Liver (tissue), 9 donors: ENCODE measurements around the gene CCDC88C. TPM values are rescaled to one million over a fixed set of nuclear protein-coding genes. Genes with fewer than 3 reads are reported as not detected.

Source experiments
- DNase-seq: peaks from one replicate; pipeline ENCODE4 v3.0.0-alpha.2; 2017; ENCODE audit warnings: low spot score
- H3K27ac ChIP-seq, 2 donors: one replicate each; pipeline ENCODE4 v1.7.0; 2013; ENCODE audit warnings: inconsistent platforms in 2 of 2, low read length in 2 of 2, control low read depth in 1 of 2, low read depth in 1 of 2, mild to moderate bottlenecking in 1 of 2
- H3K27me3 ChIP-seq, 4 donors: one replicate each; pipeline versions ENCODE4 v1.6.1 to v1.7.0; 2013; ENCODE audit warnings: low read length in 3 of 4, inconsistent platforms in 1 of 4, mild to moderate bottlenecking in 1 of 4, moderate library complexity in 1 of 4; ENCODE audit not compliant: control insufficient read depth in 4 of 4, insufficient read depth in 4 of 4
- H3K36me3 ChIP-seq, 4 donors: one replicate each; pipeline versions ENCODE4 v1.6.1 to v1.7.0; 2013; ENCODE audit warnings: low read length in 3 of 4, mild to moderate bottlenecking in 3 of 4, low read depth in 1 of 4, moderate library complexity in 1 of 4; ENCODE audit not compliant: control insufficient read depth in 4 of 4, insufficient read depth in 3 of 4
- H3K4me1 ChIP-seq, 4 donors: one replicate each; pipeline versions ENCODE4 v1.6.1 to v1.7.0; 2013; ENCODE audit warnings: low read length in 3 of 4, mild to moderate bottlenecking in 3 of 4, moderate library complexity in 1 of 4; ENCODE audit not compliant: control insufficient read depth in 4 of 4, insufficient read depth in 4 of 4
- H3K4me3 ChIP-seq, 3 donors: one replicate each; pipeline versions ENCODE4 v1.6.1 to v1.7.0; 2013; ENCODE audit warnings: low read length in 3 of 3, control low read depth in 1 of 3, low read depth in 1 of 3, mild to moderate bottlenecking in 1 of 3
- H3K9ac ChIP-seq, 2 donors: one replicate each; pipeline ENCODE4 v1.7.0; 2013; ENCODE audit warnings: low read length in 2 of 2, mild to moderate bottlenecking in 2 of 2, moderate library complexity in 2 of 2, control low read depth in 1 of 2, low read depth in 1 of 2
- H3K9me3 ChIP-seq, 4 donors: one replicate each; pipeline versions ENCODE4 v1.6.1 to v1.7.0; 2013; ENCODE audit warnings: low read length in 3 of 4; ENCODE audit not compliant: control insufficient read depth in 4 of 4
- EGR1 ChIP-seq, 2 donors: IDR thresholded peaks; 2 replicates each; pipeline ENCODE4 v1.6.1; 2016 to 2018; ENCODE audit warnings: antibody characterized with exemption in 2 of 2, low read depth in 2 of 2
- FOXA1 ChIP-seq: IDR thresholded peaks from 2 replicates; pipeline ENCODE4 v1.6.1; 2016; ENCODE audit warnings: antibody characterized with exemption
- GABPA ChIP-seq, 2 donors: IDR thresholded peaks in 1 of 2; conservative IDR thresholded peaks in 1 of 2; 2 replicates each; pipeline ENCODE4 v1.6.1; 2016; ENCODE audit warnings: antibody characterized with exemption in 2 of 2, mild to moderate bottlenecking in 1 of 2, moderate library complexity in 1 of 2
- HNF4A ChIP-seq, 2 donors: conservative IDR thresholded peaks; 2 replicates each; pipeline ENCODE4 v1.6.1; 2016; ENCODE audit warnings: antibody characterized with exemption in 2 of 2, mild to moderate bottlenecking in 2 of 2
- HNF4G ChIP-seq: IDR thresholded peaks from 2 replicates; pipeline ENCODE4 v1.6.1; 2016; ENCODE audit warnings: antibody characterized with exemption
- JUND ChIP-seq, 2 donors: IDR thresholded peaks; 2 replicates each; pipeline ENCODE4 v1.6.1; 2016; ENCODE audit warnings: antibody characterized with exemption in 2 of 2
- RAD21 ChIP-seq, 2 donors: IDR thresholded peaks; 2 replicates each; pipeline ENCODE4 v1.6.1; 2016; ENCODE audit warnings: antibody characterized with exemption in 2 of 2, mild to moderate bottlenecking in 2 of 2
- SP1 ChIP-seq: IDR thresholded peaks from 2 replicates; pipeline ENCODE4 v1.6.1; 2018; ENCODE audit warnings: antibody characterized with exemption, mild to moderate bottlenecking
- TAF1 ChIP-seq: conservative IDR thresholded peaks from 2 replicates; pipeline ENCODE4 v1.6.1; 2016; ENCODE audit warnings: antibody characterized with exemption, mild to moderate bottlenecking
- YY1 ChIP-seq: IDR thresholded peaks from 2 replicates; pipeline ENCODE4 v1.6.1; 2016; ENCODE audit warnings: antibody characterized with exemption, mild to moderate bottlenecking
- WGBS: extraction: QIAGEN DNeasy Blood & Tissue Kit; methylation state at CpG from one replicate; pipeline ENCODE4 v1.1.7; 2013; 5-methylcytosine and 5-hydroxymethylcytosine counted together
- polyA plus RNA-seq, 2 donors: library from polyadenylated mRNA; stranded (reverse) in 1 of 2; unstranded in 1 of 2; fragments of 200-250 nt in 1 of 2; fragments of >200 nt in 1 of 2; fragmentation: Nextera tagmentation in 1 of 2; extraction: Ambion mirVana in 1 of 2; gene quantifications; one replicate each; pipeline versions ENCODE4 v1.2.1 to v1.2.3, GENCODE V29; 2013 to 2015
- total RNA-seq, 2 donors: library from RNA; depleted of rRNA; stranded (reverse); fragments of >200 nt; gene quantifications; one replicate each; pipeline ENCODE4 v1.2.3, GENCODE V29; 2014
- TF ChIP-seq, protein P1 (sequence below): IDR thresholded peaks from 2 replicates; pipeline ENCODE4 v1.6.1; 2016; ENCODE audit warnings: antibody characterized with exemption, mild to moderate bottlenecking
- TF ChIP-seq, protein P2 (sequence below): IDR thresholded peaks from 2 replicates; pipeline ENCODE4 v1.6.1; 2016; ENCODE audit warnings: antibody characterized with exemption
- TF ChIP-seq, protein P3 (sequence below): IDR thresholded peaks from 2 replicates; pipeline ENCODE4 v1.6.1; 2016; ENCODE audit warnings: antibody characterized with exemption
- TF ChIP-seq, protein P4 (sequence below): IDR thresholded peaks from 2 replicates; pipeline ENCODE4 v1.6.1; 2016; ENCODE audit warnings: antibody characterized with exemption
- TF ChIP-seq, protein P5 (sequence below): fragments of 150-350 bp; IDR thresholded peaks from 2 replicates; pipeline ENCODE4 v1.5.1; 2017; ENCODE audit warnings: improper control_type of control experiment, low read depth, low read length; ENCODE audit not compliant: missing input control
- donor health status: healthy.
- donor health status: healthy.
- donor health status: healthy.
- donor health status: healthy.
- donor health status: healthy.

Gene CCDC88C
- total and polyA plus RNA-seq, 4 donors: 1.3 to 10.8 (median 4.0) TPM

DNA sequence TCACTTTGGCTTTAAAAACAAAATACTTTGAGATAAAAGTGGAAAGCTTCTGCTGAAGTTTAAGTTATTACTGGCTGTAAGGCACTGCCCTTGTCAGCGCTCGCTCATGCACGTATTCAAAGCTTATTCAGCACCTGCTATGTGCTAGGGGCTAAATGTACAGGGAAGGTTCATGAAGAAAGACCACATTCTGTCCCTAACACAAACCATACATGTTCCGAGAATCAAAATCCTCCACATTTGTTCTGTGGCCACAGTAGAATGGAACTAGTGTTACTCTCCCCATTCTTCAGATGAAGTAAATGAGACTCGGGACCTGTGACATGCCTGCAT lies 139.3 kb downstream of the CCDC88C start:
- Histone ChIP-seq H3K27me3 (no peaks in the 10 kb centered on the region), H3K4me1 (peaks cover 0 to 3% (median 2%) of the 10 kb centered on the region in 4 donors), H3K9ac (no peak overlapping the region), H3K4me3 (no peak overlapping the region), H3K9me3 (no peaks in the 10 kb centered on the region), H3K36me3 (peaks cover 2 to 32% (median 9%) of the 10 kb centered on the region in 4 donors), H3K27ac (no peak overlapping the region)
- WGBS: 97% methylated on average over 5 of the region's 5 CpGs
- no peak for DNase-seq
- no peak for TF ChIP-seq YY1
- no peak for TF ChIP-seq RAD21 (IDR thresholded peaks at IDR 0.05)
- TF ChIP-seq, protein P1, sequence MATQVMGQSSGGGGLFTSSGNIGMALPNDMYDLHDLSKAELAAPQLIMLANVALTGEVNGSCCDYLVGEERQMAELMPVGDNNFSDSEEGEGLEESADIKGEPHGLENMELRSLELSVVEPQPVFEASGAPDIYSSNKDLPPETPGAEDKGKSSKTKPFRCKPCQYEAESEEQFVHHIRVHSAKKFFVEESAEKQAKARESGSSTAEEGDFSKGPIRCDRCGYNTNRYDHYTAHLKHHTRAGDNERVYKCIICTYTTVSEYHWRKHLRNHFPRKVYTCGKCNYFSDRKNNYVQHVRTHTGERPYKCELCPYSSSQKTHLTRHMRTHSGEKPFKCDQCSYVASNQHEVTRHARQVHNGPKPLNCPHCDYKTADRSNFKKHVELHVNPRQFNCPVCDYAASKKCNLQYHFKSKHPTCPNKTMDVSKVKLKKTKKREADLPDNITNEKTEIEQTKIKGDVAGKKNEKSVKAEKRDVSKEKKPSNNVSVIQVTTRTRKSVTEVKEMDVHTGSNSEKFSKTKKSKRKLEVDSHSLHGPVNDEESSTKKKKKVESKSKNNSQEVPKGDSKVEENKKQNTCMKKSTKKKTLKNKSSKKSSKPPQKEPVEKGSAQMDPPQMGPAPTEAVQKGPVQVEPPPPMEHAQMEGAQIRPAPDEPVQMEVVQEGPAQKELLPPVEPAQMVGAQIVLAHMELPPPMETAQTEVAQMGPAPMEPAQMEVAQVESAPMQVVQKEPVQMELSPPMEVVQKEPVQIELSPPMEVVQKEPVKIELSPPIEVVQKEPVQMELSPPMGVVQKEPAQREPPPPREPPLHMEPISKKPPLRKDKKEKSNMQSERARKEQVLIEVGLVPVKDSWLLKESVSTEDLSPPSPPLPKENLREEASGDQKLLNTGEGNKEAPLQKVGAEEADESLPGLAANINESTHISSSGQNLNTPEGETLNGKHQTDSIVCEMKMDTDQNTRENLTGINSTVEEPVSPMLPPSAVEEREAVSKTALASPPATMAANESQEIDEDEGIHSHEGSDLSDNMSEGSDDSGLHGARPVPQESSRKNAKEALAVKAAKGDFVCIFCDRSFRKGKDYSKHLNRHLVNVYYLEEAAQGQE: no peak
- no peak for TF ChIP-seq TAF1
- no peak for TF ChIP-seq GABPA (IDR thresholded peaks at IDR 0.05 in 1 of 2, conservative IDR thresholded peaks at IDR 0.05 in 1 of 2)
- TF ChIP-seq FOXA1: no peak
- no peak for TF ChIP-seq HNF4A (conservative IDR thresholded peaks at IDR 0.05)
- no peak for TF ChIP-seq JUND (IDR thresholded peaks at IDR 0.05)
- TF ChIP-seq, protein P2, sequence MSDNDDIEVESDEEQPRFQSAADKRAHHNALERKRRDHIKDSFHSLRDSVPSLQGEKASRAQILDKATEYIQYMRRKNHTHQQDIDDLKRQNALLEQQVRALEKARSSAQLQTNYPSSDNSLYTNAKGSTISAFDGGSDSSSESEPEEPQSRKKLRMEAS: no peak
- TF ChIP-seq SP1: no peak
- no peak for TF ChIP-seq EGR1 (IDR thresholded peaks at IDR 0.05; ENCODE audit: low read depth in 2 of 2)

DNA sequence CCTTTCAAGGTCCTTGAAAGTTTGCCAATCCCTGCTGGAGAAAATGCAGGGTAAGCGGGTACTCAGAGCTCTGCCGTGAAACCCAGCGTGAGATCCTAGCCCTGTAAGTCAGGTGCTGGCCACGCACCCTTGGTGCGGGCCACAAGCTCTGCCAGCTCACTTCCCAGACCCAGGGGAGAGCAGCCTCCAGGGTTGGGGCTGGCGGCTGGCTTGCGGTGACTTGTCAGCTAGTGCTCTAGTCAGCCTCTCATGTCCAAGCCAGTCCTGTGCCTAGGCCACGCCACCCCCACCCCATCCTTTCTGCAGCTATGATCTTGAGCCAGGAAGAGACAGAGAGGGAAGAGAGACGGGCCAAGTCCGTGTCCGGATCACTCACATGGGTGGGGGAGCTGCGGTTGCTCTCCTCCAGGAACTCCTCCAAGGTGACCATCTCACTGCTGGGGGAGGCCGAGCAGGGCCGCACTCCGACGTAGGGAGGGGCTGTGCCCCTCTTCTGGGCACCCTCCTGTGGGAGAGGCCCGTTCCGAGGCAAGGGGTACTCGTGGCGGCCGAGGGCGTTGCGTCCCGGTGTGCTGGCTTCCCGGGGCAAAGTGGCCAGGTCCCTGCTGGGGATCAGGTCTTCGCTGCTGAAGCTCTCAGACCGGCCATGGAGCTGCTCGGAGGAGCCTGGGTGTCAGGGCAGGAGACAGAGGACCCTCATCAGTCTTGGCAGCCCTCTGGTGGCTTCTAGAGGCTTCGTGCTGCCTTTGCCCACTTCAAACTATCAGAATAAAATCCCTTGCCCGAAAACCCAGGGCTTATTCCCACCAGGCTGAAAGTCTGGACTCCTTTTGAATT lies 139.9 kb downstream of the CCDC88C start:
- DNase-seq: no peak
- H3K4me3 ChIP-seq: no peak overlapping the region

More for the DNA sequence above, 139.9 kb downstream of the CCDC88C start:
- TF ChIP-seq, protein P3, sequence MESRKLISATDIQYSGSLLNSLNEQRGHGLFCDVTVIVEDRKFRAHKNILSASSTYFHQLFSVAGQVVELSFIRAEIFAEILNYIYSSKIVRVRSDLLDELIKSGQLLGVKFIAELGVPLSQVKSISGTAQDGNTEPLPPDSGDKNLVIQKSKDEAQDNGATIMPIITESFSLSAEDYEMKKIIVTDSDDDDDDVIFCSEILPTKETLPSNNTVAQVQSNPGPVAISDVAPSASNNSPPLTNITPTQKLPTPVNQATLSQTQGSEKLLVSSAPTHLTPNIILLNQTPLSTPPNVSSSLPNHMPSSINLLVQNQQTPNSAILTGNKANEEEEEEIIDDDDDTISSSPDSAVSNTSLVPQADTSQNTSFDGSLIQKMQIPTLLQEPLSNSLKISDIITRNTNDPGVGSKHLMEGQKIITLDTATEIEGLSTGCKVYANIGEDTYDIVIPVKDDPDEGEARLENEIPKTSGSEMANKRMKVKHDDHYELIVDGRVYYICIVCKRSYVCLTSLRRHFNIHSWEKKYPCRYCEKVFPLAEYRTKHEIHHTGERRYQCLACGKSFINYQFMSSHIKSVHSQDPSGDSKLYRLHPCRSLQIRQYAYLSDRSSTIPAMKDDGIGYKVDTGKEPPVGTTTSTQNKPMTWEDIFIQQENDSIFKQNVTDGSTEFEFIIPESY: no peak
- TF ChIP-seq GABPA (IDR thresholded peaks at IDR 0.05 in 1 of 2, conservative IDR thresholded peaks at IDR 0.05 in 1 of 2) (no peak), RAD21 (IDR thresholded peaks at IDR 0.05) (no peak), YY1 (no peak), FOXA1 (no peak), HNF4G (no peak), SP1 (no peak), EGR1 (IDR thresholded peaks at IDR 0.05; ENCODE audit: low read depth in 2 of 2) (no peak), JUND (IDR thresholded peaks at IDR 0.05) (no peak)
- TF ChIP-seq, protein P4, sequence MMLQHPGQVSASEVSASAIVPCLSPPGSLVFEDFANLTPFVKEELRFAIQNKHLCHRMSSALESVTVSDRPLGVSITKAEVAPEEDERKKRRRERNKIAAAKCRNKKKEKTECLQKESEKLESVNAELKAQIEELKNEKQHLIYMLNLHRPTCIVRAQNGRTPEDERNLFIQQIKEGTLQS: no peak
- TF ChIP-seq, protein P5, sequence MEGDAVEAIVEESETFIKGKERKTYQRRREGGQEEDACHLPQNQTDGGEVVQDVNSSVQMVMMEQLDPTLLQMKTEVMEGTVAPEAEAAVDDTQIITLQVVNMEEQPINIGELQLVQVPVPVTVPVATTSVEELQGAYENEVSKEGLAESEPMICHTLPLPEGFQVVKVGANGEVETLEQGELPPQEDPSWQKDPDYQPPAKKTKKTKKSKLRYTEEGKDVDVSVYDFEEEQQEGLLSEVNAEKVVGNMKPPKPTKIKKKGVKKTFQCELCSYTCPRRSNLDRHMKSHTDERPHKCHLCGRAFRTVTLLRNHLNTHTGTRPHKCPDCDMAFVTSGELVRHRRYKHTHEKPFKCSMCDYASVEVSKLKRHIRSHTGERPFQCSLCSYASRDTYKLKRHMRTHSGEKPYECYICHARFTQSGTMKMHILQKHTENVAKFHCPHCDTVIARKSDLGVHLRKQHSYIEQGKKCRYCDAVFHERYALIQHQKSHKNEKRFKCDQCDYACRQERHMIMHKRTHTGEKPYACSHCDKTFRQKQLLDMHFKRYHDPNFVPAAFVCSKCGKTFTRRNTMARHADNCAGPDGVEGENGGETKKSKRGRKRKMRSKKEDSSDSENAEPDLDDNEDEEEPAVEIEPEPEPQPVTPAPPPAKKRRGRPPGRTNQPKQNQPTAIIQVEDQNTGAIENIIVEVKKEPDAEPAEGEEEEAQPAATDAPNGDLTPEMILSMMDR: no peak
- TF ChIP-seq, protein P1: no peak
- TF ChIP-seq, protein P2: no peak
- Histone ChIP-seq H3K27me3 (no peaks in the 10 kb centered on the region), H3K27ac (no peak overlapping the region), H3K9me3 (no peaks in the 10 kb centered on the region), H3K4me1 (peaks cover 0 to 3% (median 2%) of the 10 kb centered on the region in 4 donors), H3K9ac (no peak overlapping the region), H3K36me3 (peaks cover 2 to 28% (median 9%) of the 10 kb centered on the region in 4 donors)
- WGBS: 95% methylated on average over 30 of the region's 30 CpGs
